K562 (cell line): ENCODE data around the gene COL1A1. TPM values are rescaled to one million over a fixed set of nuclear protein-coding genes. Genes with fewer than 3 reads are reported as not detected.

Experiments used
- ATAC-seq: fragments of 200-7000 bp; cut with Tn5 transposase; 3 replicates; pipeline ENCODE4 v1.9.1; 2020; ENCODE audit warnings: moderate library complexity
- BruUV-seq: library from RNA; stranded (reverse); fragments of 400-500 nt; replicated peaks from 2 replicates; lab custom pipeline; 2021; lab: Mats Ljungman, UMichigan
- CTCF ChIA-PET: fragments of 300-600 bp; formaldehyde crosslinking; extraction: SDS; loops from one replicate; lab custom pipeline; 2021; ENCODE audit warnings: low intra/inter-chr PET ratio; lab: Yijun Ruan, JAX
- POLR2A ChIA-PET: fragments of 300-600, 350-650 bp; sonication (Branson Sonifier 250); formaldehyde crosslinking; extraction: SDS; loops from one replicate; lab custom pipeline; 2021; ENCODE audit warnings: antibody characterized with exemption, inconsistent platforms; lab: Yijun Ruan, JAX
- DNase-seq, 4 experiments: peaks; one replicate each; pipeline versions ENCODE4 v3.0.0 to v3.0.0-alpha.2; 2011 to 2018; ENCODE audit warnings: low spot score in 3 of 4, mixed read lengths in 3 of 4; ENCODE audit errors: extremely low read depth in 1 of 4
- FAIRE-seq: peaks from 2 replicates; lab custom pipeline; 2011; peaks lifted over from hg19 to GRCh38; lab: Jason Lieb, UNC
- H2AFZ ChIP-seq: 2 replicates; pipeline ENCODE4 v1.6.0; 2011; ENCODE audit warnings: low read depth, low read length, control low read depth, inconsistent platforms
- H3K27ac ChIP-seq: fragments of 200-600 bp; 3 replicates; pipeline ENCODE4 v1.8.0; 2011; ENCODE audit warnings: low read depth, mild to moderate bottlenecking, control low read depth, inconsistent platforms, low read length, moderate library complexity, mixed read lengths; ENCODE audit errors: extremely low read depth
- H3K27me3 ChIP-seq, 2 experiments: fragments of 300-600 bp in 1 of 2; 2 replicates in 1 of 2; 3 replicates in 1 of 2; pipeline versions ENCODE4 v1.6.0 to v1.8.0; 2011; ENCODE audit warnings: inconsistent platforms in 2 of 2, low read length in 2 of 2, mild to moderate bottlenecking in 1 of 2, mixed read lengths in 1 of 2, moderate library complexity in 1 of 2; ENCODE audit not compliant: control insufficient read depth in 2 of 2, insufficient read depth in 2 of 2
- H3K36me3 ChIP-seq: fragments of 300-600 bp; 3 replicates; pipeline ENCODE4 v1.8.0; 2011; ENCODE audit warnings: mild to moderate bottlenecking, low read length, inconsistent platforms; ENCODE audit not compliant: control insufficient read depth, insufficient read depth
- H3K4me1 ChIP-seq, 2 experiments: fragments of 200-600 bp in 1 of 2; replicated peaks in 1 of 2; 2 replicates in 1 of 2; 3 replicates in 1 of 2; pipeline versions ENCODE4 v1.5.1 to v1.8.0; 2011; ENCODE audit warnings: inconsistent platforms in 2 of 2, low read length in 2 of 2, mild to moderate bottlenecking in 1 of 2, mixed read lengths in 1 of 2, moderate library complexity in 1 of 2; ENCODE audit not compliant: control insufficient read depth in 2 of 2, insufficient read depth in 2 of 2
- H3K4me2 ChIP-seq: 2 replicates; pipeline ENCODE4 v1.6.1; 2011; ENCODE audit warnings: low read length, control low read depth, inconsistent platforms, mixed read lengths; ENCODE audit not compliant: insufficient read depth
- H3K4me3 ChIP-seq: fragments of 200-600 bp; sonication (generic), shearing (Covaris generic); 2 replicates; pipeline ENCODE4 v1.5.1; 2016; ENCODE audit warnings: control low read depth, inconsistent platforms
- H3K79me2 ChIP-seq: fragments of 200-600 bp; 3 replicates; pipeline ENCODE4 v1.8.0; 2011; ENCODE audit warnings: low read length, inconsistent platforms; ENCODE audit not compliant: control insufficient read depth, insufficient read depth
- H3K9ac ChIP-seq, 2 experiments: 2 replicates each; pipeline versions ENCODE4 v1.6.0 to v1.6.1; 2011; ENCODE audit warnings: low read depth in 2 of 2, low read length in 2 of 2, control low read depth in 1 of 2, inconsistent platforms in 1 of 2, mild to moderate bottlenecking in 1 of 2, mixed read lengths in 1 of 2; ENCODE audit not compliant: insufficient read depth in 1 of 2
- H3K9me1 ChIP-seq: one replicate; pipeline ENCODE4 v1.6.0; 2011; ENCODE audit warnings: inconsistent platforms, mild to moderate bottlenecking, low read length, moderate library complexity; ENCODE audit not compliant: control insufficient read depth, insufficient read depth
- H3K9me3 ChIP-seq: replicated peaks from 2 replicates; pipeline ENCODE4 v1.5.1; 2011; ENCODE audit warnings: low read depth, low read length, inconsistent platforms; ENCODE audit not compliant: control insufficient read depth, insufficient read depth
- H4K20me1 ChIP-seq: replicated peaks from 2 replicates; pipeline ENCODE4 v1.6.1; 2011; ENCODE audit warnings: low read length, inconsistent platforms, mixed read lengths; ENCODE audit not compliant: control insufficient read depth, insufficient read depth
- CTBP1 ChIP-seq: fragments of 450-650 bp; IDR thresholded peaks from 2 replicates; pipeline ENCODE4 v1.6.1; 2016; ENCODE audit warnings: borderline replicate concordance
- ELF2 ChIP-seq: fragments of 250-450 bp; sonication (Bioruptor Pico); IDR thresholded peaks from 2 replicates; pipeline ENCODE4 v1.5.0; 2021; ENCODE audit warnings: mild to moderate bottlenecking
- KLF13 ChIP-seq: fragments of 450-650 bp; IDR thresholded peaks from 2 replicates; pipeline ENCODE4 v1.6.1; 2016; ENCODE audit warnings: missing genetic modification characterization, low read depth, mild to moderate bottlenecking, missing compliant biosample characterization, moderate library complexity, borderline replicate concordance
- MCM2 ChIP-seq: fragments of 450-650 bp; IDR thresholded peaks from 2 replicates; pipeline ENCODE4 v1.6.1; 2017; ENCODE audit warnings: low read depth, mild to moderate bottlenecking
- PRMT5 ChIP-seq: sonication (generic); formaldehyde crosslinking; IDR thresholded peaks from 2 replicates; pipeline ENCODE4 v1.5.0; 2020; ENCODE audit warnings: missing genetic modification reagents
- PURB ChIP-seq: sonication (generic); formaldehyde crosslinking; IDR thresholded peaks from 2 replicates; pipeline ENCODE4 v1.9.0; 2021; ENCODE audit warnings: low read depth, mild to moderate bottlenecking, missing genetic modification reagents
- SPI1 ChIP-seq: IDR thresholded peaks from 2 replicates; pipeline ENCODE4 v1.6.1; 2011; ENCODE audit warnings: low read depth, low read length, control low read depth, borderline replicate concordance
- TRIM25 ChIP-seq: fragments of 450-650 bp; IDR thresholded peaks from 2 replicates; pipeline ENCODE4 v1.7.0; 2016; ENCODE audit warnings: borderline replicate concordance
- ZKSCAN8 ChIP-seq: fragments of 200-800 bp; sonication (Bioruptor generic); IDR thresholded peaks from 2 replicates; pipeline ENCODE4 v1.6.1; 2016; ENCODE audit warnings: missing genetic modification characterization, missing compliant biosample characterization
- ZMIZ1 ChIP-seq, 2 experiments: fragments of 150-350 bp in 1 of 2; IDR thresholded peaks; 2 replicates each; pipeline ENCODE4 v1.6.1; 2012 to 2016; ENCODE audit warnings: low read depth in 2 of 2, low read length in 2 of 2, mild to moderate bottlenecking in 1 of 2, moderate library complexity in 1 of 2
- ZNF347 ChIP-seq: fragments of 450-650 bp; formaldehyde crosslinking; IDR thresholded peaks from 2 replicates; pipeline ENCODE4 v1.4.0; 2020; ENCODE audit warnings: low read depth, mild to moderate bottlenecking, moderate library complexity
- ZNF41 ChIP-seq: fragments of 250-450 bp; sonication (Bioruptor Pico); conservative IDR thresholded peaks from 2 replicates; pipeline ENCODE4 v1.4.0; 2020; ENCODE audit warnings: mild to moderate bottlenecking
- ZNF431 ChIP-seq: sonication (generic); formaldehyde crosslinking; IDR thresholded peaks from 2 replicates; pipeline ENCODE4 v1.8.0; 2022; ENCODE audit warnings: mild to moderate bottlenecking, missing genetic modification reagents
- ZNF444 ChIP-seq: fragments of 250-450 bp; sonication (Bioruptor Pico); IDR thresholded peaks from 2 replicates; pipeline ENCODE4 v1.4.0; 2020; ENCODE audit warnings: mild to moderate bottlenecking, moderate library complexity
- ZZZ3 ChIP-seq: fragments of 450-650 bp; IDR thresholded peaks from 2 replicates; pipeline ENCODE4 v1.6.1; 2016; ENCODE audit warnings: antibody characterized with exemption, mild to moderate bottlenecking, moderate library complexity
- WGBS: fragments of 100-300 bp; shearing (Covaris generic); methylation state at CpG from one replicate; pipeline ENCODE4 v1.1.6; 2016; ENCODE audit warnings: low coverage, mixed read lengths; ENCODE audit not compliant: insufficient coverage; ENCODE audit errors: missing lambda C conversion rate; 5-methylcytosine and 5-hydroxymethylcytosine counted together
- in situ Hi-C: fragments of 300-500 bp; cut with MboI; formaldehyde crosslinking; loops from 4 replicates; pipeline ENCODE4 v1.15.0; 2018; ENCODE audit warnings: inconsistent platforms, mixed read lengths
- intact Hi-C: fragments of 100-400 bp; cut with micrococcal nuclease; formaldehyde crosslinking; loops from 2 replicates; pipeline ENCODE4 v1.14.2; 2022
- polyA plus RNA-seq, 8 experiments: library from polyadenylated mRNA; depleted of rRNA in 4 of 8; stranded (reverse) in 5 of 8; unstranded in 3 of 8; fragments of >200 nt; fragmentation: Nextera tagmentation in 2 of 8; fragmentation: Illumina TruSeq in 1 of 8; extraction: Ambion mirVana in 2 of 8; extraction: Trizol in 1 of 8; gene quantifications; 2 replicates each; pipeline versions ENCODE4 v1.2.1 to v1.2.3, GENCODE V29; 2011 to 2014; ENCODE audit warnings: inconsistent platforms in 1 of 8, missing spikeins in 1 of 8
- total RNA-seq, 7 experiments: library from RNA; depleted of rRNA in 6 of 7; stranded (reverse); fragments of >200 nt in 6 of 7; fragmentation: Illumina TruSeq in 2 of 7; extraction: Trizol in 2 of 7; gene quantifications; 2 replicates each; pipeline versions ENCODE4 v1.2.1 to v1.2.3, GENCODE V29; 2011 to 2021; ENCODE audit warnings: low replicate concordance in 1 of 7

COL1A1 gene
- total and polyA plus RNA-seq, 9 of the 15 experiments (the other 6 are each of a cell fraction or from before 2014, with no cell fraction given): 0.04 to 3.4 (median 0.18) TPM

GRCh38 chr17:50177476-50177875 lies 24.0 kb downstream of the COL1A1 start:
- peaks cover 5 to 24% of the 10 kb centered on the region in 2 experiments; a peak in 3 of 5 replicates for H3K4me1 ChIP-seq
- H2AFZ ChIP-seq: no peak overlapping the region
- in situ Hi-C loops: no loop called here

More at GRCh38 chr17:50177476-50177875, 24.0 kb downstream of the COL1A1 start:
- no peak for DNase-seq
- BruUV-seq: no TSS peak
- ChIA-PET POLR2A (interaction anchor here (0.8 to 1.0 kb wide), 3 partner anchors 9 to 19 kb away, joined by 3 read pairs; no protein-coding TSS in a partner anchor), CTCF (no interaction called here)
- H3K27ac ChIP-seq: no peak overlapping the region
- H3K9me1 ChIP-seq: no peaks in the 10 kb centered on the region
- FAIRE-seq: no peak
- H3K27me3 ChIP-seq: peaks cover 12 to 26% of the 10 kb centered on the region in 2 experiments; a peak in 4 of 5 replicates
- H3K9me3 ChIP-seq: no peaks in the 10 kb centered on the region
- ATAC-seq: no peak
- H3K36me3 ChIP-seq: no peaks in the 10 kb centered on the region
- no peaks in the 10 kb centered on the region for H3K79me2 ChIP-seq
- intact Hi-C loops: no loop called here
- TF ChIP-seq ZNF431 (no peak), MCM2 (no peak), PURB (CRISPR knock-in tag) (no peak), ELF2 (no peak), ZNF444 (CRISPR knock-in tag) (no peak), ZNF347 (CRISPR knock-in tag) (no peak), ZMIZ1 (IDR thresholded peaks at IDR 0.05; ENCODE audit: low read depth in 2 of 2, low read length in 2 of 2) (no peak), PRMT5 (no peak), CTBP1 (no peak), ZNF41 (CRISPR knock-in tag) (no peak), ZKSCAN8 (CRISPR knock-in tag) (no peak), SPI1 (no peak), TRIM25 (no peak), ZZZ3 (no peak), KLF13 (tag) (no peak)
- H3K9ac ChIP-seq: no peak overlapping the region
- WGBS: 69% methylated on average over 8 of the region's 10 CpGs
- no peaks in the 10 kb centered on the region; the same call in 1 of the 2 replicates for H4K20me1 ChIP-seq
- no peak overlapping the region for H3K4me2 ChIP-seq
- no peak overlapping the region for H3K4me3 ChIP-seq
